ENCODE measurements around the gene ZNF785.
"Not testable (repeated sequence)": the region's sequence is repeated elsewhere in the genome, so short reads cannot be mapped to it uniquely, and the experiment has no call there.

ZNF785 gene

DNA sequence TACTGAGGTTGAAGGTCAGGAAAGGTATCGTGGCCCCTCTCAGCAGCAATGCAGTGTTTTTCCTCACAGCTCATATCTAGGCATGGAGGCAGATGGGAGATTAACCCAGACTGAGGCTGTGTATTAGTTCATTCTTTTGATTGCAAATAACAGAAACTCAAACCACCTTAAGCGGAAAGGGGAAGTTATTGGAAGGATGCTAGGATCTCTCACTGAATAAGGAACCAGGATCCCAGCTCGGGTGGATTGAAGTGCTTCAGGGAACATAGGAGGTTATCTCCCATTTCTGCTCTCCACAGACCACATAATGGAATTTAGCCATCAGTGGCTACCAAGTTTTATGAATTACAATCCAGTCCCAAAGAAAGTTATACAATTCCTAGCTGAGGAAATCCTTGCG is 16.5 kb upstream of the ZNF785 start:
- no peak for DNase-seq

DNA sequence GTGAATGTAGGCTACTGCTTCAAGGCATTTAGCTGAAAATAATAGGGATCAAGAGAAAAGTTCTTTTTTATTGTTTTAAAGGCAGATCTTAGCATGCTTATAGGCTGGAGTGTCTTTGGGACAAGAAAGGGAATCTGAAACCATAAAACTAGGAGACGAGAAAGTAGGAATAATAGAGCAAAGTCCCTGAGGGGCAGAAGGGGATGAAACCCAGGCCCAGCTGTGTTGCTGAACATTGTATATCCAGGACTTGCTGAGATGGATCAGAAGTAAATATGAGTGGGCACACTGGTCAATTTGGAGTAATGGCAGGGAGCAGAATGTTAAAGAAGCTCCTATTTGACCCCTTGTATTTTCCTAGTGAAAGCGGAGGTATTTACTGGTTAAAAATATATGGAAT is 15.4 kb upstream of the ZNF785 start:
- no peak for DNase-seq

DNA sequence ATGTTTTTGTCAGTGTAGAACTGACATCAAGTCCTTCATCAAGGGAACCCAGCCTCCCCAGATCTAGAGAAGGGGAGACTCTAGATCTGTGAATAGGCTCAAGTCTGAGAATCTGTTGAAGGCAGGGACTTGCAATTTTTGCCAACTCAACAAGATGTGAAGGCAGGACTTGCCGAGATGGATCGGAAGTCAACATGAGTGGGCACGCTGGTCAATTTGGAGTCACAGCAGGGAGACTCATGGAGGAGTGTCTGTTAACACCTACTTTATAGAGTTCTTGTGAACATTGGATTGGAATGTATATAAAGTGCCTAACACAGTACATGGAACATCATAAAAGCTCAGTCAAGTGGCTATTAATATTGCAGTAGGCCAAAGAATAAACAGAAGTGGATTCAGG is 14.7 kb upstream of the ZNF785 start:
- DNase-seq: no peak

DNA sequence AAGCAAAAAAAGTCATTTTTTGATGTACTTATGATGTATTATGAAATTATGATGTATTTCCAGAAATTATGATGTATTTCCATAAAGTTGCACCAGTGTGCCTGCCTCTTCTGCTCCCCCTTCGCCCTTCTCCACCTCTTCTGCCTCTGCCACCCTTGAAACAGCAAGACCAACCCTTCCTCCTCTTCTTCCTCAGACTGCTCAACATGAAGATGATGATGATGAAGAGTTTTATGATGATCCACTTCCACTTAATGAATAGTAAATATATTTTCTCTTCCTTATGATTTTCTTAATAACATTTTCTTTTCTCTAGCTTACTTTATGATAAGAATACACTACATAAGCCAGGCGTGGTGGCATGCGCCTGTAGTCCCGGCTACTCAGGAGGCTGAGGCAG is 7.4 kb upstream of the ZNF785 start:
- DNase-seq: no peak

DNA sequence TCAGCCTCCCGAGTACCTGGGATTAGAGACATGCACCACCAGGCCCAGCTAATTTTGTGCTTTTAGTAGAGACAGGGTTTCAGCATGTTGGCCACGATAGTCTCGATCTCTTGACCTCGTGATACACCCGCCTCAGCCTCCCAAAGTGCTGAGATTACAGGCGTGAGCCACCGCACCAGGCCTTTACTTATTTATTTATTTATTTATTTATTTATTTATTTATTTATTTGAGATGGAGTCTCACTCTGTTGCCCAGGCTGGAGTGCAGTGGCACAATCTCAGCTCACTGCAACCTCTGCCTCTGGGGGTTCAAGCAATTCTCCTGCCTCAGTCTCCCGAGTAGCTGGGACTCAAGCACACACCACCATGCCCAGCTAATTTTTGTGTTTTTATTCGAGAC is 5.4 kb upstream of the ZNF785 start:
- DNase-seq: not testable (repeated sequence)

DNA sequence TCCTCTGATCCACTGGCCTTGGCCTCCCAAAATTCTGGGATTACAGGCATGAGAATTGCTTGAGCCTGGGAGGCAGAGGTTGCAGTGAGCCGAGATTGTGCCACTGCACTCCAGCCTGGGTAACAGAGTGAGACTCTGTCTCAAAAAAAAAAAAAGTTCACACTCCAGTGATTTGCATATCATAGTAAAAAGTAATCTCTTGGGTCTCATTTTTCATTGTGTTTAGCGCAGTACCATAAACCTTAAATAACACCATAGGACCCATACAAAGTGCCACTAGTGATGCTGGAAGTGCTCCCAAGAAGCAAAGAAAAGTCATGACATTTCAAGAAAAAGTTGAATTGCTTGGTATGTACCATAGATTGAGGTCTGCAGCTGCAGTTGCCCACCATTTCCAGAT is 4.1 kb upstream of the ZNF785 start:
- not testable (repeated sequence) for DNase-seq

DNA sequence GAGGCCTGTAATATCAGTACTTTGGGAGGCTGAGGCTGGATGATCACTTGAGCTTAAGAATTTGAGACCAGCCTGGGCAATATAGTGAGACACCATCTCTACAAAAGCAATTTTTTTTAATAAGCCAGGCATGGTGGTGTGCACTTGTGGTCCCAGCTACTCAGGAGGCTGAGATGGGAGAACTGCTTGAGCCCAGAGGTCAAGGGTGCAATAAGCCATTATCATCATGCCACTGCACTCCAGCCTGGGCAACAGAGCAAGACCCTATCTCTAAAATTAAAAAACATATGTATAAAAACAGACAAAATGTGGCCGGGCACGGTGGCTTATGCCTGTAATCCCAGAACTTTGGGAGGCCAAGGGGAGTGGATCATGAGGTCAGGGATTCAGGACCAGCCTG is 3.2 kb upstream of the ZNF785 start:
- no peak for DNase-seq

DNA sequence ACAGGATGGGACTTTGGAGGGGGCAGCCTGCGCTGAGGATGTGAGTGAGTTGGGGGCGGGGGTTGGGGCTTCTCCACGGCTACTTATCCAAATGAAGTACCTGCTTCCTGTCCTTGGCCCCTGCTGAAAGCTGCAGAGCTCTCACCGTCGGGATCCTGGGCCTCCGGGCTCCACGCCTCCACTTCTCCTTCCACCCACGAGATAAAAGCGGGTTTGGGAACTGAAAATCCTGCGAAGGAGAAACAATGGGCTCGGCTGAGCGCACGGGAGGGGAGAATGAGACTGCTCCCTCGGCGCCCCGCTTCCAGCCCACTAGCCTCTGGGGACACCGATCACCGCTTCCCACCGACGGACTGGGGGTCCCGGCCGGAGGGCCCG is 486 bp downstream of the ZNF785 start:
- DNase-seq: peak; percentile 32

DNA sequence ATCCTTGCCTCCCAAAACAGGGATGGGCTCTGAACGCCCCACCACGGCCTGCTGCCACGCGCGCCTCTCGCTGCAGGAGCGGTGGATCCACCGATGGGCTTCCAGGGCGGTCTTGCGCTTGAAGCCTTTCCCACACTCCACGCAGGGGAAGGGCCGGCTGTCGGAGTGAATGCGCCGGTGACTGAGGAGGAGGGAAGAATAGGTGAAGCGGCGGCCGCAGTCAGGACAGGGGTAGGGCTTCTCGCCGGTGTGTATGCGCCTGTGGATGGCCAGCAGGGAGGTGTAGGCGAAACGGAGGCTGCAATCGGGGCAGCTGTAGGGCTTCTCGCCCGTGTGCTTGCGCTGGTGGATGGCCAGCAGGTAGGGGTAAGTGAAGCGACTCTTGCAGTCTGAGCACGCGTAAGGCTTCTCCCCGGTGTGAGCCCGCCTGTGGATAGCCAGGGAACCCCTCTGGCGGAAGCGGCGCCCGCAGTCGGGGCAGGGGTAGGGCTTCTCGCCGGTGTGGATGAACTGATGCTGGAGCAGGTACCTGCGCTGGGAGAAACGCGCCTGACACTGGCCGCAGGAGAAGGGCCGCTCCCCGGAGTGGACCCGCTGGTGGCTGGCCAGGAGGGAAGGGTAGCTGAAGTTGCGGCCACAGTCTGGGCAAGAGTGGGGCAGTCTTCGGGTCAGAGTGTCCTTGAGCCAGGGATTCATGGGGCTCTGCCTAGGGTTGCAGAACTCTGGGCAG is 2.7 kb downstream of the ZNF785 start:
- DNase-seq: no peak

DNA sequence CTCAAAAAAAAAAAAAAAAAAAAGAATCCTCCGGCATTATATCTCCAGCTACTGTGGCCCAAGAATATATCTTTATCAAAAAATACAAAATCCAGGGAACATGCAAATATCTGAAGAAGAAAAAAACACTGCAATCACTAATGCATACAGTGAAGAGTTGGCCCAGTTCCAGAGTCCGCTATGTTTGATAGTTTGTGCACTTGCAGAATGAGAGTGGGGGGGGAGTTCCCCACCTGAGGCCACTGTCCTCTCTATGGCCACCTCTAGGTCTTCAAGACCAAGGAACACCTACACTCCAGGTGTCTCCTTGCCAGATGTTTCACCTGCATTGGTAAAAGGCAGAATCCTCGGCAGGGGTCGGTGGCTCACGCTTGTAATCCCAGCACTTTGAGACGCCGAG is 4.0 kb downstream of the ZNF785 start:
- DNase-seq: no peak

DNA sequence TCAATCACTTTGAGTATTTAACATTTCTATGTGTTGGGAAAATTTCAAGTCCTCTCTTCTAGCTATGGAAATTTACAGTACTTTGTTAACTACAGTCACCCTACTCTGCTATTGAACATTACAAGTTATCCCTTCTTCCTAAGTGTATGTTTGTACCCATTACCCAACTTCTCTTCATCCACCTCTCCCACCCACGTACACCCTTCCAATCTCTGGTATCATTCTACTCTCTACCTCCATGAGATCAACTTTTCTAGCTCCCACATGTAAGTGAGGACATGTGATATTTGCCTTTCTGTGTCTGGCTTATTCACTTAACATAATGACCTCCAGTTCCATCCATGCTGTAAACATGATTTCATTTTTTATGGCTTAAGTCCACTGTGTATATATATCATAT is 10.8 kb downstream of the ZNF785 start:
- DNase-seq: no peak

DNA sequence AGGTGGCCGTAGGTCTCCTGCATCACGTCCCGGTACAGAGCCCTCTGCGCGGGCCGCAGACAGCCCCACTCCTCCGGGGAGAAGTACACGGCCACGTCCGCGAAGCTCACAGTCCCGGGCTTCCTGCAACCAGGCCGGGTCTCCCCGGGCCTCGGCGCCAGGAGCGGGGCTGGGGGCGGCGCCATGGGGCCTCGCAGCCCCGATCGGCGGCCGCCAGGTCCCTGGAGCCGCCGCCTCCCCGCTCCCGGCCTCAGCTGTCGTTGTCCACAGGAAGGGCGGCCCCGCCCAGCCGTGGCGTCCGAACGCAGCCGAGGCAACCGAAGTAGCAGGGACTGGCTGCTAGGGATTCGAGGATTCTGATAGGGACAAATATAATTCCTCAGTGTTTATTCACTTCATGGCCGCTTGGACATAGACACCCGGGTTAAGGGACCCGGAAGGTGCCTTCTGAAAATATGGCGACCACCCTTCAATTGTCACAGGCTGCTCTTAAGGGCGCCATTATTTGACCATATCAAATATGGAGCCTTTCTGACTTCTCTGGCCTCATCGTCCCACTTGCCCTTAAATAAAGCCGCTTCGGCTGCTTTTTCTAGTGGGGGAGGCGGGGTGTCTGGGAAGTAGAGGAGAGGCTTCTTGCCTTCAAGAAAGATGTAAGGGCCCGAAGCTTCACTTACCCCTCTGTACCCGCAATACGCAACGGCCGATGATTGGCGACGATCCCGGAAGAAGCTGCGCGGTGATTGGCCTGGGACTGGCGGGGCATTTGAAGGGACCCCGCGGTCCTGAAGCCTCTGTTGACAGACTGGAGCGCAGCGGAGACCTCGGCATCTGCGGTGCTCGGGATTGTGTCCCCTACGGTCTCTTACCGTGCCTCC is 13.8 kb downstream of the ZNF785 start, which contains the start of gene ZNF688:
Gene ZNF688 (minus strand): TSS at position 270 of the 878 bp plus-strand sequence. CDS start 85 bp downstream, at position 185.
- DNase-seq: peak; percentile 95

DNA sequence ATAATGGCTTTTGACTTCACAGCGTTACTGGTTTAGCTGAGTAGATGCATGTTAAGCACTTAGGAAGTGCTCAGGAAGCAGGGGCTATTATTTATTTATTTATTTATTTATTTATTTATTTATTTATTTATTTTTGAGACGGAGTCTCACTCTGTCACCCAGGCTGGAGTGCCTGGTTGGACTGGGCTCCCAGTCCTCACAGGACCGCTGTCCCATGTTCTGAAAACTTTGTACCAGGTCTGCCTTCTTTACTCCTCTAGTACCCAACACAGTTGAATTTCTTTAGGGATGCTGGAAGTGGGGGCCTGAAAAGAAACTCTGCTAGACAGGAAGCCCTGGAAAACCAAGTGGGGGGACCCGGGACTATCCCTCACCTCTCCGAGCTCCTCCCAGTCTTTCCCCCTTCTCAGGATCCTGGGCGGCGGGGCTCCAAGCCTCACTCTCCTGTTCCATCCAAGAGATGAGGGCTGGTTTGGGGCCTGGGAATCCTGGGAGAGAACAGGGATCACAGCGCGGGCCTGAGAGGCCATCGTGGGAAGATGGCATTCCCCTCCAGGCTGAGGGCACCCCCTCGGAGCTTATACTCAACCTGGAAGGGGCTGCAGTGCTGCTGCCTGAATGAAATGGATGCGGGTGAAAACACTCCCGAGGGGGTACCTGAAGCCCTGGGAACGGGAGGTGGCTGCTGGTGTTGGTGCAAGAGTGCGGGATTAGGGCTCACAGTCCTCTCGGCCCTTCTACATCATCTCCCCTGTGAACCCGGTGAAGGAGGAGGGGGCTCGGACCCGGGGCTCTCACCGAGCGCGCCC is 14.7 kb downstream of the ZNF785 start:
- no peak for DNase-seq

DNA sequence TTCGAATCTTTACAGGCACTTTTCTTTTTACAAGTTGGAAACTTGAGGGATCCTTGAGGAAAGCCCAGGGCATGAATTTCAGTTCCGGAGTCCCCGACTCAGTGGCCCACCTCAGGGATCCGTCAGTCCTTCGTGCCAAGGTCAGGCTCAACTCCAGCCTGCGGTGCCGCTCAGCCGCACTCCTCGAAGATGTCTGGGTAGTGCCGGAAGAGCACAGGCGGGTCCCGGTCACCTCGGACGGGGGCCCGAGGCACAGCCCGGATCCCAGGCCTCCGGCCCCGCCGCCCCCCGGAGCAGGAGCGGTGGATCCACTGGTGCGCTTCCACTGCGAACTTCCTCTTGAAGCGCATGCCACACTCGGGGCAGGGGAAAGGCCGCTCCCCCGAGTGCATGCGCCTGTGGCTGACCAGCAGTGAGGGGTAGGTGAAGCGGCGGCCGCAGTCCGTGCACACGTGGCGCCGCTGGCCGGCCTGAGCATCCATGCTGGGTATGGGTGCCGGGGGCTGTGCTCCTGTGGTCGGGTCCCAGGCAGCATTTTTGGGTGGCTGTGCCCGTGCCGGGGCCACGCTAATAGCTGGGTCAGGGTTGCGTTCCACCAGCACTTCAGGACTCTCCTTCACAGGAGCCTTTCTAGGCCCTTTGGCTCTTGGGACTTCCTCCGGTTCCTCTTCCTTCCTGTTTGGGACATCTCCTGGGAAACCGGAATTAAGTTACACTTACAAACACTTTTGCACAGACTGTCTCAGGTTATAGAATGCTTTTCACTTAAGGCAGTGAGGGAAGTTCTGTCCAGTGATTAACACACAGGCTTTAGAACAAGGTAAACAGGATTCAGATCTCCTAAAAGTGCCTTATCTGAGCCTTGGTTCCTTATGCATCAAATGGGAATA is 15.5 kb downstream of the ZNF785 start:
- DNase-seq: no peak

DNA sequence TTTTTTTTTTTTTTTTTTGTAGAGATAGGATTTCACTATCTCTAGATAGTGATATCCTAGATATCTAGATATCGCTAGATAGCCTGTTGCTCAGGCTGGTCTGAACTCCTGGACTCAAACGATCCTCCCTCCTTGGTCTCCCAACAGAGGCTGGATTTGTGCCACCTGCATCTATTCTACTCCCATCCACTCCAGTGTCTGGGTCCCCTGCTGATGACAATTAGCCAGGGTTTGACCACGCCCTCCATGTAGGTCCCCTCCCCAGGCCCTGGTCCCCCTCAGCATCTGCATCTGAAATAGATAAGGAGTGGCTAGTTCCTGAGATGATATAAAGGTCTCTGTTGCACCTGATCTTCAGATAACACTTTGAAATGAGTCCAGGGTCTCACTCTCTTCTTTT is 16.2 kb downstream of the ZNF785 start:
- DNase-seq: no peak

DNA sequence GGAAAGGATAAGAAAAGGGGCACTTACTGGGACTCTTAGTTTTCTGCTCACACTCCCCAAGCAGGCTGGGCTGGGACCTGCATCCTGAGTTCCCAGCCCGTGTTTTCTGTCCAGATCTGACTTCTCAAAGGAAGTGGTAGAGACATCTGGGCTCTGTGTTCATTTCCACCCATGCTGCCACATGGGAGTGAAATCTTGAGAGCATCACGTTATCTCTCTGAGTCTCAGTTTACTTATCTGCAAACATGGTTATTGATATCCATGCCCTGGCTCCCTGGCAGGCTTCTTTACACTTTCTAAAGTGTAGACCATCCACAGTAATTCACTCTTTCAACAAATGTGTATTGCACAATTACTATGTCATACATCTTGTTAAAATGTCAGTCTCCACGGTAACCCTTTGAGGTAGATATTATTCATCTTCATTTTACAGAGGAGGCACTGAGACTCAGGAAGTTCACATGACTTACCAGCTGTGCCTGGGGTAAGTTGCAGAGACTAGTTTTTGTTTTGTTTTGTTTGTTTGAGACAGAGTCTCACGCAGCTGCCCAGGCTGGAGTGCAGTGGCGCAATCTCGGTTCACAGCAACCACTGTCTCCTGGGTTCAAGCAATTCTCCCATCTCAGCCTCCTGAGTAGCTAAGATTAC is 17.4 kb downstream of the ZNF785 start:
- DNase-seq: peak; percentile 73

DNA sequence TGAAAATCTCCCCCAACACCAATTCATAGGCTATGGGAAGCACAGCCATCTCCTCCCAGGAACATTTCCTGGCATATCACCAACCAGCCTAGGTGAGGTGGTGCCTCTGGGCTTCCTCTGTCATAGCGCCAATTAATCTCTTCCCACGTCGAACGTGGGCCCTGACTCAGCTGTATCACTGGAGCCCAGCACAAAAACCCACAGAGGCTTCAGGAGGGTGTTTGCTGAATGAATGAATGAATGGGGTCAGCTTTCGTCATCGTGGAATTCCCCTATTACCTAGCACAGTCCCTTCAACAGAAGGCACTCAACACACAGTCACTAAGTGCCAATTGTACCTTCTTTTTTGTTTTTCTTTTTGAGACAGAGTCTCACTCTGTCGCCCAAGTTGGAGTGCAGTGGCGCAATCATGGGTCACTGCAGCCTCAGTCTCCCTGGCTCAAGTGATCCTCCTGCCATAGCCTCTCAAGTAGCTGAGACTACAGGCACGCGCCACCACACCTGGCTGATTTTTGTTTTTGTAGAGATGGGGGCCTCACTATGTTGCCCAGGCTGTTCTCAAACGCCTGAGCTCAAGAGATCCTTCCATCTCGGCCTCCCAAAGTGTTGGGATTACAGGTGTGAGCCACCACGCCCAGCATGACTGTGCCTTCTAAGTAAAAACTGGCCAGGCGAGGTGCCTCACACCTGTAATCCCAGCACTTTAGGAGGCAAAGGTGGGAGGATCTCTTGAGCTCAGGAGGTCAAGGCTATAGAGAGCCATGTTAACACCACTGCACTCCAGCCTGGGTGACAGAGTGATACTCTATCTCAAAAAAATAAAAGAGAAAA is 18.1 kb downstream of the ZNF785 start:
- peak; percentile 62 for DNase-seq

DNA sequence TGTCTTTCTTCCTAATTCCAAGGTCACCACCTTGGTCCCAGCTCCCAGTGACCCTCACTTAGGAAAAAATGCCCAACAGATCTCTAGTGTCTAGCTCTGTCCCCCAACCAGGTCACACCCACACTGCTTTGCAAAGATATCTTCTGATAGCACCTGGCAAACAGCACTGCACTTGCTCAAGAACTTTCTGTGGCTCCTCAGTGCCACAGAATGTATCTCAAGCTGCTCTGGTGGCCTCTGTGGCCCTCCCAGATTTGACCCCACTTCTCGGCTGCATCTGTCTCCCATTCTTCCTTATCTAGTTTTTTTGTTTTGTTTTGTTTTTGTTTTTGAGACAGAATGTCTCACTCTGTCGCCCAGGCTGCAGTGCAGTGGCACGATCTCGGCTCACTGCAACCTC is 19.0 kb downstream of the ZNF785 start:
- no peak for DNase-seq

DNA sequence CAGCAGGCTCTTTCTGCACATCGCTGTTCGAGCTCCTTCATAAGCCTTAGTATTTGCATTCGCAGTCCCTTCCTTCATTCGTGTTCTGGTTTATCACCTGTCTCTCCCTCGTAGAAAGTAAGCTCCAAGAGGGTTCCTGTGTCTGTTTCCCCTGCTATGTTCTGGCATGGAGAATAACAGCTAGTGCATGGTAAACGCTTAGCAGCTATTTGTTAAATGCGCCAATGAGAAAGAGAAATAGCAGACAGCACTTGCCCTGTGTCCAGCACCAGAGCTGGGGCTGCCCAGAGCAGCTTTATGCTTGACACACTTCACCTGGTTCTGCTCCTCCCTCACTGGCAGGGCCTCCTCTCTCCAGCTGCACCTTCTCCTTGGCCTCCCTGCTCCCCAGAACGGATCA is 19.5 kb downstream of the ZNF785 start:
- no peak for DNase-seq

DNA sequence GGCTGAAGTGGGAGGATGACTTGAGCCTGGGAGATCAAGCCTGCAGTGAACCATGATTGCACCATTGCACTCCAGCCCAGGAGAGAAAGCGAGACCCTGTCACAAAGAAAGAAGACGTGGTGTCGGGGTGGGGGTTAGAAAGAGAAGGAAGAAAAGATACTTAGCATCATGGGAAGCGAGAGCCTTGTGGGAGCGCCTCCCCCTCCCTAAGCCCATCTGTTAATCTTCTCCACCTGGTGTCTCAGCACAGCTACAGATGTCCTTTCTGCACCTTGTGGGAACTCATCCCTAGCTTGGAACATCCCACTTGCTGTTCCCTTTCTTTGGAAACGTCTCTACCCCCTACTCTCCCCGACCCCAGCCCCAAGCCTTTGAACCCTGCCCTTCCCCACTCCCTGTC is 20.0 kb downstream of the ZNF785 start:
- no peak for DNase-seq

DNA sequence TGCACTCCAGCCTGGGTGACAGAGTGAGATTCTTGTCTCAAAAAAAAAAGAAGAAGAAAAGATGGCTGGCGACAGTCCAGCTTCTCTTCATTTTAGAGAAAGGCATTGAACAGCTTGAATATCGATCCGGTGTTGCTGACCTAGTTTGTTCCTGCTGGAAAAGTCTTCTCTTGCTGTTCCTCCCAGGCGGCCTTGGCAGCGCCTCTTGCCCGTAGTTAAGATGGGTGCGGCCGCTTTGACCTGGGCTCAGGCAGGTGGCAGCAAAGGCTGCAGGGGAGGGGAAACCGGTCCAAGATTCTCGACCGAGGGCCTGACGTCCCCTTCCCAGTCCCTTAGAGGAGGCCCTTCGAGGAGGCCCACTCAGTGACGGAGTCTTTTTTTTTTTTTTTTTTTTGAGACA is 23.5 kb downstream of the ZNF785 start:
- DNase-seq: no peak

Measured in CD4-positive, alpha-beta T cell treated with Interleukin-6 for 4 hours (primary cell).